Stimulated activated CD4-positive, alpha-beta T cell treated with anti-CD3 and anti-CD28 coated beads, TNF-alpha, amount 100 ng/mL, for 48 hours (primary cell): Measurements from ENCODE around the gene CACNA1B.
A peak's percentile ranks its signal among the peaks of the same experiment; 100 is the strongest.
"Not testable (repeated sequence)": the region's sequence is repeated elsewhere in the genome, so short reads cannot be mapped to it uniquely, and the experiment has no call there.

Experiments
- DNase-seq, 3 donors: peaks; one replicate each; pipeline ENCODE4 v3.0.0-alpha.2; 2020; ENCODE audit warnings: low read depth in 3 of 3

The CACNA1B gene

DNA sequence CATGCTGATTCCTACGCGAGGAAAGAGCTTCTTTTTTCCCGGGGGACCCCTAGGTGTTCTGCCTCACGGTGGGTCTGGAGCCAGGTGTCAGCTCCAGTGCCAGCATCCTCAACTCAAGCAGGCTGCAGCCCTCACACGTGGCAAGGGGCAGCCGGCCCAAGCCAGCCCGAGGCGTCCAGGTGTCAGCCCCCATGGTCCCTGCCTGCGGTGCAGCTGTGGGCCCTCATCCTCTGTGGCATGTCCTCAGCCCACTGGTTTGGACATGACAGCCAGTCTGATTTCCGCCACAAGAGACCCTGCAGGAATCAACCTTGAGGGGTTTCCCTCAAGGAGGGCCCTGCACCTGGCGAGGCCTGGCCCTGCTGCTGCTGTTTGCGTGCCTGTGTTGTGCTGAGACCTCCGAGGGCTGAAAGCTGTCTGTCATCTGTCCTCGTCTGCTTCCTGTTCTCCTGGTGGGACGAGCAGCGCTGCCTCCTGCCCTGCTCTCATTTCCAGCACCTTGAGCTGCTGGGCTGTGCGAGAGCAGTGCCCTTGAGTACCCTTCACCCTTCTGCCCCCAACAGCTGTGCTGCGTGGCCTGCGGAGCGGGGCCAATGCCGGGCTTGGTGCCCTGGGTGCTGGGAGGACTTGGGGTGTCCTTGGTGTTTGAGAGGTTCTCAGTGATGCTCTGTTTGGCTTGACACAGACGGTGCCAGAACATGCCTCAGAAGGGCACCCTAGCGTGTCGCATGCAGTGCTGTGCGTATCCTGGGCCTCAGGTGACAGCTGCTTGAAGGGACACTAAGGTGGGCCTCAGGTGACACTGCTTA lies 137.6 kb downstream of the CACNA1B start:
- DNase-seq = no peak

DNA sequence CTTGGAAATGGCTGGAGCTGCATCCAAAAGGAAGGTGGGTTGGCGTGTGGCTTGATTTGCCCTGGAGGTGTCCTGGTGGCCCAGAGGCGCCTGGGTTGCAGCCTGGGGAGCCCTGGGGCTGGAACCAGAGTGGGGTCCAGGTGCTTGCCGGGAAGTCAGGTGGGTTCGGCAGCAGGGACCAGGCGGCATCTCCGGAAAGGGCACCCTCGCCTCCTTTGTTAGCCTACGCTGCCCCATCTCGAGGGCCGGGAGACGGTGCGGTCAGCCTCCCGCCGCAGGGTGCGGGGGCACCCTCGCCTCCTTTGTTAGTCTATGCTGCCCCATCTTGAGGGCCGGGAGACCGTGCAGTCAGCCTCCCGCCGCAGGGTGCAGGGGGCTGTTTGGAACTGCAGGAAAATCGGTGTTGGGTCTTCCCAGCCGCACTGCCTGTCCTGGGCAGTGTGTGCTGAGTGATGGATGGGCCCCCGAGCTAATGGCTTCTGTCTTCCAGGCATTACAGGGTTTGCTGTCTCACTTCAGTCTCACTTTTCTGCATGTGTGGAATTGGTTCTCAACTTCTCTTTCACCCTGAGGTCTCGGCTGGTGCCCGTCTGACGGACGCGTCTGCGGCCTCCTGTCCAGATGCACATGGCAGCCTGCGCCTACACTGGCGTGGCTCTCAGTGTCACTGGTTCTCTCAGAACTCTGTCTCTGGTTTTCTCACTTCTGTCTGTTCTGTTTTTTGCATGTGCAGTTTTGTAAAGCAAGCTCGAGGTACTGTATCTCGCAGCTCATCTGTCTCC lies 139.0 kb downstream of the CACNA1B start:
- DNase-seq = no peak

DNA sequence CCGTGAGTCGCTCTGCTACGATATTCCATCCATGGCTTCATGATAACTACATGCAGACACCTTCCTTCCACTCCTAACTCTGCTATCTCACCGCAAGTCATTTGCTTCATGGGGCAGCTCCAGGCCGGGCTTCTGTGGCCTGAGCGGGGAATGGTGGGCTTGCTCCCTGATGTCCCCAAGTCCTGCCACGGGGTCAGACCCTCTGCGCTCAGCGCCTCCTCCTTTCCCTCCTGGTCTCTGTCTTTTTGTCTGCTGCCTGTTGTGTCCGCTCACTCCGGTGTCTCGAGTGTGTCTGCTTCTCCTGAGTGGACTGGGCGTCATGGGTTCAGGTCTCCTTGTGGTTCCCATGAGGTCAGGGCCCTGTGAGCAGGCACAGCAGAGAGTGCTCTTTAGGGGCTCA lies 139.6 kb downstream of the CACNA1B start:
- DNase-seq = no peak

DNA sequence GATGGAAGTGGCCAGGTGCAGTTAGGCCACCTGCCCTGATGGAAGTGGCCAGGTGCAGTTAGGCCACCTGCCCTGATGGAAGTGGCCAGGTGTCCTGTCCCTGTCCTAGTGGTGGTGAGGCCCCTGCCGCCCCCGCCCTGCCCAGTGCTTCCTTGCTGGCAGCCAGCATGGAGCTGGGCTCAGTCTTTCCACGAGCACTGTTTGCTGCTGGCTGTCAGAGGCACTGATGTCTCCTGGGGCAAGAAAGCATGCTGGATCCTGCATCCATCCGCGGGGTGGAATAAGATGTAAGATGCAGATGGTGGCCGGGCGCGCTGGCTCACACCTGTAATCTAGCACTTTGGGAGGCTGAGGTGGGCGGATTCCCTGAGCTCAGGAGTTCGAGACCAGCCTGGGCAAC lies 141.9 kb downstream of the CACNA1B start:
- not testable (repeated sequence) for DNase-seq

DNA sequence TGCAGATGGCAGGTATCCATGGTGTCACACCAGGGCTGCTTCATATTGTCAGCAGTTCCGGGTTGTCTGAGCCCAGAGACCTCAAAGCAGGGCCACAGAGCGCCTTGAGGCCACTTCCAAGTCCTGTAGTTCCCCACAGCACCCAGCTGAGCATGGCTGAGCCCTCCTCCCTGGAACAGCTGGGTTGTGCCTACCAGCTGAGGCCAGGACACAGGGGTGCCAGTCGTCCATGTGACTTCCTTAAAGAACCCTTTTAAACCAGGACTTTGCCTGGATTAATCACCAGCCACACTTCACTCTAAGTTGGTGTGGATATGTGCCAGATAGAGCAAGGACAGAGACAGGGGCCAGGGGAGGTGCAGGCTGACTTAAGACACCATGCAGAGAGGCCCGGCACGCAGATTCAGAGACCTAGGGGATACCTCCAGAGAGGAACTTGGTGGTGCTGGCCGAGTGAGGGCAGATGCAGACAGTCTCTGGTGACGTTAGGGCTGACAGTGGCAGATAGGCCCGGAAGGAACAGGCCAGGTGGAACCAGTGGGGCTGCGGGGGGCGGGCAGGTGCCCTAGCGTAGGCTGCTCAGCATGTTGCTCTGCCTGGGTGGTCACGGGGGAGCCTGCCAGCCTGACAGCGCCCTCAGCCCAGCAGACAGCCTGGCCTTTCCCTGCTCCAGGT lies 142.7 kb downstream of the CACNA1B start:
- DNase-seq = no peak

DNA sequence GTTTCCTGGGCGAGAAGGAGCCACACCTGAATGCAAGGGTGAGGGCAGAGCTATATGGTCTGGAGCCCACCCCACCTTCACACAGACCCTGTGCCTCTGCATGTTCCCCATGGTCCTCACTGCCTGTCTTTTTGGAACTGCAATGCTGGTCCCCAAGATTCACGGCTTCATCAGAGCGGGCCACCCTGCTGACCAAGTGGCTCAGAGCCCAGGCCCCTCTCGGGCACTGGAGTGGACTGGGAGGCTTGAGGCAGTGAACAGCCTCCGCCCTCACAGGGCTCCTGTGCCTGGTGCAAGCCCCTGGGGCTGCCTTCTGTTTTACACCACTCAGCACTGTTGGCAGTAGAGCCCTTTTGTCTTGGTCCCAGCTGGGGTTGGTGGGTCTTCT lies 143.2 kb downstream of the CACNA1B start:
- no peak for DNase-seq

DNA sequence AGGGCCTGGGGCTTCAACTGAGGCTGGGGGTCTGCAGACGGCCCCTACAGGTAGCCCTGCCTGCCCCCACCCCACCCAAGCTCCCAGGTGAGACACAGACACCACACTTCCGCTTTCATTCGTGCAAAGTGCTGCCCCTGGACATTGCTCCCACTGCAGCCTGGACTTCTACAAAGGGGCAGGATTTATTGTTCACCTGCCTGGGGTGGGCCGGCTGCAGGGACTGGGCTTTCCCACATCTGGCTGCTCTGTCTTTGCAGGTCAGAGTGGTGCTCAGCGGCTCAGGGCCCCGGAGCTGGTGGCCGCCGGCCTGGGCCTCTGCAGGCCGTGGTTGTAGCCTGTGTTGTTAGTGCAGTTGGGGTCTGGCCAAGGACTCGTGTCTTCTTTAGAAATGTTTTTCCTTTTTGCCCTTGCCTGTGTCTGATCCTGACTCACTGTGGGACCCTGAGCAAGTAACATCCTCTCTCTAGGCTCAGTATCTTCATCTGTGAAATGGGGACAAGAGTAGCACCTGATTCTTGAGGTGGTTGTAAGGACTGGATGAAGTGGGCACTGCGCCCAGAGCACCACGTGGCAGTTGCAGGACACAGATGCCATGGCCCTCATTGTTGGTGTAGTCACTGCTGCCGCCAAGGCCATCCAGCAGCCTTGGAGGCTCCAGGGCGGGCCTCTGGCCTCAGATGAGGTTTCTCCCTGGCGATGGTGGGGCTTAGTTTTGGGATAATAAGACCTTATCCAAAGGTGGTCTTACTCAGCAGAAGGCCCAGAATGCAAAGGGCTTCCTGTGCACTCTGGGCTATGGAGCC lies 143.9 kb downstream of the CACNA1B start:
- no peak for DNase-seq

DNA sequence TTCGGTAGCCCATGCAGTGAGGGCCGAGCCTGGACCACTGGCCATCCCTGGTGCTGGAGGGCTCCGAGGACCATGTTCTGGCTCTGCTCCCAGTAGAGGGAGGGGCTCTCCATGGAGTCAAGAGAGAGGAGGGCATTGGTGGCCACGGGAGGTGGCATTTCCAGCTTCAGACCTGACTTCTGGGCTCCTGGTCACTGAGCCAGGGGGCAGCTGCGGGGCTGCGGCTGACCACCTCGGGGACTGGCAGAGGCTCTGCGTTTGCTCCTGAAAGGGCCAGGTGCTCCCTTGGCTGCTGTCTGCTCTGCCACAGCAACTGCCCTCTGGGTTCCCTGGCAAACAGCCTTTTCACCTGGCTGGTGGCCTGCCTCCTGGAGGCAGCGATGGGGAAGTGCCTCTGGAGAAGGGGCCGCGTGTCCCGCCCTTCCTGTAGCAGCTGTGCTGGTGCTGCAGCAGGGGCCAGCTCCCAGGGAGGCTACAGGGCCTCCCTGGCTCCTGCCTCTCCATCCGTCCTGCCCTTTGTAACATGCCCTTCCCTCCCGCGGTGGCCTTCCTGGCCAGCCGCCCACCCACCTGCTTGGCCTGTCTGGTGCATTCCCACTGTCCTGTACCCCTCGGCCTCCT lies 144.6 kb downstream of the CACNA1B start:
- peak in 1 of 3 donors; percentile 6 for DNase-seq

DNA sequence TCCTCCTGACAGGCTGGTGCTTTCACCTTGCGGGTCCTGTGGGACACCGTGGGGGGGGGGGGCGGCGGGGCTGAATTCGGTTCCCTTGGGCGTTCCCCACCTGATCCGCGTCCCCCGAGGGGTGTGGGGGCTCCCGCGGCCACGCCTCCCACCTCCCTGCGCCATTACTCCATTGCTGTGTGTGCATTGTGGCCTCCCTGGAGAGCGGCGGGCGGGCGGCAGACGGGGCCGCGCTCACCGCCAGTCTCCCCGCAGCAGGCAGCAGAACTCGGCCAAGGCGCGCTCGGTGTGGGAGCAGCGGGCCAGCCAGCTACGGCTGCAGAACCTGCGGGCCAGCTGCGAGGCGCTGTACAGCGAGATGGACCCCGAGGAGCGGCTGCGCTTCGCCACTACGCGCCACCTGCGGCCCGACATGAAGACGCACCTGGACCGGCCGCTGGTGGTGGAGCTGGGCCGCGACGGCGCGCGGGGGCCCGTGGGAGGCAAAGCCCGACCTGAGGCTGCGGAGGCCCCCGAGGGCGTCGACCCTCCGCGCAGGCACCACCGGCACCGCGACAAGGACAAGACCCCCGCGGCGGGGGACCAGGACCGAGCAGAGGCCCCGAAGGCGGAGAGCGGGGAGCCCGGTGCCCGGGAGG lies 145.3 kb downstream of the CACNA1B start:
- no peak for DNase-seq

DNA sequence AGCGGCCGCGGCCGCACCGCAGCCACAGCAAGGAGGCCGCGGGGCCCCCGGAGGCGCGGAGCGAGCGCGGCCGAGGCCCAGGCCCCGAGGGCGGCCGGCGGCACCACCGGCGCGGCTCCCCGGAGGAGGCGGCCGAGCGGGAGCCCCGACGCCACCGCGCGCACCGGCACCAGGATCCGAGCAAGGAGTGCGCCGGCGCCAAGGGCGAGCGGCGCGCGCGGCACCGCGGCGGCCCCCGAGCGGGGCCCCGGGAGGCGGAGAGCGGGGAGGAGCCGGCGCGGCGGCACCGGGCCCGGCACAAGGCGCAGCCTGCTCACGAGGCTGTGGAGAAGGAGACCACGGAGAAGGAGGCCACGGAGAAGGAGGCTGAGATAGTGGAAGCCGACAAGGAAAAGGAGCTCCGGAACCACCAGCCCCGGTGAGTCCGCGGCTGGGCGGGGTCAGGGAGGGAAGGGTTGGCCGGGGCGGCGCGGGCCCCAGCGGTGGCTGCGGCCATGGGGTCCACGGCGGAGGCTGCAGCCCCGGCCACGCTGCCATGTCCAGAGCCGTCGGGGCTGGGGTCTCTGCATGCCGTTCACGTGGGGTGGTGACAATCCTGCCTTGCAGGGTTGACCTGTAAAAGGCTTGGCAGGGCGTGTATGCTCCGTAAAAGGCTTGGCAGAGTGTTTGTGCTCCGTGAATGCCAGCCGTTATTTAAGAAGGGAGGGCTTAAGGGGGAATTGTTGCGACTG lies 146.0 kb downstream of the CACNA1B start:
- no peak for DNase-seq

DNA sequence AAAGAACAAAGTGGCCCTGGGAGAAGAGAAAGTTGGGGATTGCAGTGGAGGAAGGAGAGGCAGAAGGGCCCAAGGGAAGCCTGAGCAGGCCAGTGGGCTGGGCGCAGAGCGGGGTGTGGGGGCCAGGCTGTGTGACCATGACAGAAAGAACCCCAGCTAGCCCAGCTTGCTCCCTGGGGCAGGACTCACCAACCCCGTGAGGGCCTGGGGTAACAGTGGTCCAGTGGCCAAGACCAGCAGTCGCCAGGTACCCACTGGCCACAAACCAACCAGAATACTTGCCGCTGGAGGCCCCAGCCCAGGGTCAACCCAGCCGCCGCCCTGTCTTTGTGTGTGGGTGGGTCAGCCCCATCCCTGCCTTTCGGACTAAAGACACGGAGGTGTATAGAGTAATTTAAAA lies 146.5 kb downstream of the CACNA1B start:
- DNase-seq = no peak

DNA sequence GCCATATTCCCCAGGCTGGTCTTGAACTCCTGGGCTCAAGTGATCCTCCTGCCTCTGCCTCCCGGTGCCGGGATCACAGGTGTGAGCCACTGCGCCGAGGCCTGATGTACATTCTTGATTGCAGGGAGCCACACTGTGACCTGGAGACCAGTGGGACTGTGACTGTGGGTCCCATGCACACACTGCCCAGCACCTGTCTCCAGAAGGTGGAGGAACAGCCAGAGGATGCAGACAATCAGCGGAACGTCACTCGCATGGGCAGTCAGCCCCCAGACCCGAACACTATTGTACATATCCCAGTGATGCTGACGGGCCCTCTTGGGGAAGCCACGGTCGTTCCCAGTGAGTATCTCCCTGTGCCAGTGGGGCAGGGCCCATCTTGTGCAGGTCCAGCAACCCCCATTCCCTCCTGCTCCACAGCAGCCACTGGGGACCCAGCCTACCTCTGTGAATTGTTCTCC lies 147.3 kb downstream of the CACNA1B start:
- no peak for DNase-seq

DNA sequence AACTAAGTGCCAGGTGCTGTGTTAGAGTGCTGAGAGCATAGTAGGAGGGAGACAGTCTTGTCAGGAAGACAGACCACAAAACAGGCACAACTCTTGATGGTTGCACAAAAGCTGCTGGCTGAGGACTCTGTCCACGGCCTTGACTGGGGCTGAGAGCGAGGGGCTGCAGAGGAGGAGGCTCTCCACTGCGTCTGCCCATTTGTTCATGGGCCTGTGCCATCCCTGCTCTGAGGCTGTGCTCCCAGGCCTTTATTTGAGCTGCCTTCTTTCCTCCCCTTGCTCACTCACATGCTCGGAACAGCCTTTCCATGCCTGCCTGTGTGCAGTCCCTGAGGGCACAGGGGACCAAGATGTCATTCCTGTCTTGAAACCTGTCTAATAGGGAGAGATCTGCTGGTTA lies 147.8 kb downstream of the CACNA1B start:
- DNase-seq = no peak

DNA sequence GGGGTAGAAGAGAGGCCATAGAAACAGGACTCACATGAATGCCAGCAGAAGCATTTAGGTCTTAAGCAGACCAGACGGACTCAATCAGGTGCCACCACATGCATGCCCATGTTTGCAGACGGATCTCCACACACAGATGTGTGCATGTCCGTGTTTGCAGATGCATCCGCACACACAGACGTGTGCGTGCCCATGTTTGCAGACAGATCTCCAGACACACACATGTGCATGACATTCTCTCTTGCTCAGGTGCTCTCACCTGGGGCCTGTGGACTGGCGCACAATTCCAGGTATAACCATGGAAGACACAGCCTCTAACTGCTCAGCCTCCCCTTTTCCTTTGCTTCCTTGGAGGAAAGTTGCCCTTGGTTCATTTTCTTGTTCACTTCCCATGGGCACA lies 148.3 kb downstream of the CACNA1B start:
- no peak for DNase-seq

DNA sequence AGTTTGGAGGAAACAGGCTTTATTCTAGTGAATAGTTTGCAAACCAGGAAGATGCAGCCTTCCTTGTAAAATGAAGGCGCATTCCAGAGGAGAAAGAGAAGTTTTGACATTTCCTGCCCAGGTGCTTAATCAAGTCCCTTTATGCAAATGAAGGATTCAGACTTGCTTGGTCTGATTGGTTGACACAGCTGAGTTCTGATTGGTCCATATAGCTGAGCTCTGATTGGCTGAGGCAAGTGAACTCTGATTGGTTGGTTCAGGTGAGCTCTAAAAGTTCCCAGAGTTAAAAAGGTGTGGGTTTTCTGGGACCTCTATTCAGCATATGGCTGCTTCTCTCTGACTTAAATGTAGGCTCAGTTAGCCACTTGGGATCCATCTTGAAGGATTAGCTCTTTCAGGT lies 151.0 kb downstream of the CACNA1B start:
- no peak for DNase-seq

DNA sequence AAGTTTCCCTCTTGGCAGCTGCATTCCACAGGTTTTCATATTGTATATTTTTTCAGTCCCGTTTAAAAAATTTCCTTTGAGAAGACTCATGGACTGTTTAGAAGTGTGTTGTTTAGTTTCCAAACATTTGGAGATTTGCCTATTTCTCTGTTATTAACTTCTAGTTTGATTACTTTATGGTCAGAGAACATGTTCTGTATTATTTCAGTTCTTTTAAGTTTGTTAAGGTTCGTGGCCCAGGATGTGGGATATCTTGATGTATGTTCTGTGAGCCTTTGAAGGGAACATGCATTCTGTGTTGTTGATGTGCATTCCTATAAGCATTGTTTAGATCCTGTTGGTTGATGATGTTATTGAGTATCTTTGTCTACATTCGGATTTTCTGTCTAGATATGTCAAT lies 153.6 kb downstream of the CACNA1B start:
- DNase-seq = no peak

DNA sequence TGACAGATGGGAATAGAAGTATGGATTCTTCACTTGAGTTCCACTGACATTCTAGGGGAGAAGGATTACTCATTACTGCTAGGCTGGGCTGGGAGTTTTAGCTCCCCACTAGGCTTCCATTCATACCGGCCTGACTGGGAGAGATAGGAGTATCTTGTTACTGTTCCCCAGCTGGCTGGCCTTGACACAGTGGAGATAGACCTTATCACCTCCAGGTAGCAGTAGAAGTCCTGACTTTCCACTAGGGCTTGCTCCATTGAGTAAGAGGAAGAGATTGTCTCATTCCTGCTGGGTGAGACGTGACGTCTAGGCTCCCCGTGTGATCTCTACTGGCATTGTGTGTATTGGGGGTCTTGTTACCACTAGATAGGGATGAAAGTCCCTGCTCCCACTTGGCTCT lies 156.4 kb downstream of the CACNA1B start:
- DNase-seq = no peak

DNA sequence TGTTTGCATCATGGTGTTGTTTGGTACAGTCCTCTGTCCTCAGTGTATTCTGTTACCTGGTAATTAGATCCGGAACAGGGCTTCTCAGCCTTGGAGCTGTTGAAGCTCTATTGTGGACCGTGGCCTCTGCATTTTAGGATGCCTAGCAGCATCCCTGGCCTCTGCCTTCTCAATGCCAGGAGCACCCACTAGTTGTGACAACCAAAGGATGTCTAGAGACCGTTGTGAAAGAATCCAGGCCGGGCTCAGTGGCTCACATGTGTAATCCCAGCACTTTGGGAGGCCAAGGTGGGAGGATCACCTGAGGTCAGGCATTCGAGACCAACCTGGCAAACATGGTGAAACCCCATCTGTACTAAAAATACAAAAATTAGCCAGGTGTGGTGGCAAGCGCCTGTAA lies 159.6 kb downstream of the CACNA1B start:
- no peak for DNase-seq

DNA sequence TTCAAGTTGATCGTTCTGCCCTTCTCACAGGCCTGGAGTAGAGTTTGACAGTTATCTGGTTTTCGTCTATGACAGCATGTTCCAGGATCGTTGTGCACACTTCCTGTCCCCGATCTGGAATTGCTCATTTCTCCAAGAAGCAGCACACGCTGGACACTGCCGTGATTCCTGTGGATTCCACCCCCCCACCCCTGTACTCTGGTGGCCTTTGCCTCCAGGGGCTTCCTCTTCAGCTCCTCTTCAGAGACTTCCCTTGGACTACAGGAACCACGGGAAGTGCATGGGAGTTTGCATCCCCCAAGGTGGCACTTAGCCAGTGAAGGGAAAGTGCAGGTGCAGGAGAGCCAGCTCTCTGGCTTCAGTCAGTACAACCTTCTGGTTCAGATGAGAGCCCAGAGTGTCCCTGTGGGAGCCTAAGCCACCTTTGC lies 160.7 kb downstream of the CACNA1B start:
- no peak for DNase-seq
